NCI-H2196 (cell line): ENCODE measurements around the gene CTSV.
"Not testable (repeated sequence)": the region's sequence is repeated elsewhere in the genome, so short reads cannot be mapped to it uniquely, and the experiment has no call there.

Source experiments
- DNase-seq: peaks from one replicate; lab custom pipeline; 2025; ENCODE audit not compliant: unreplicated experiment; lab: John Stamatoyannopoulos, UW

The CTSV gene

DNA sequence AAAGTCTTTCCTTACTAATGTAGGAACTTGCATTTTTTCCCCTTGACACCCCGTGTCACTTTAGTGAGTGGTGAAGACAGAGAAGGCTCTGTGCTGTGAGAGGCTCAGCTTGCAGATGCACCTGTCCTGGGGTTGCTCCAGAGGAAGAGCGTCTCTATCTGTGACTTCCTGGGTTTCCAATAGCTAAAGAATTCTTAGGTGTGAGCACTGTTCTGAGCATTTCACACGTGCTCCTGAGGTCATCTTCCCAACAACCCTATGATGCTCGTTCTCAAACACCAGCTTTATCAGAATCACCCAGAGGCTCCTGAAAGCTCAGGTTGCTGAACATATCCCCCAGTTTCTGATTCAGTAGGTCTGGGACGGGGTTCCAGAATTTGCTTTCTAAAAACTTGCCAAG is 6.4 kb upstream of the CTSV start:
- DNase-seq = no peak

DNA sequence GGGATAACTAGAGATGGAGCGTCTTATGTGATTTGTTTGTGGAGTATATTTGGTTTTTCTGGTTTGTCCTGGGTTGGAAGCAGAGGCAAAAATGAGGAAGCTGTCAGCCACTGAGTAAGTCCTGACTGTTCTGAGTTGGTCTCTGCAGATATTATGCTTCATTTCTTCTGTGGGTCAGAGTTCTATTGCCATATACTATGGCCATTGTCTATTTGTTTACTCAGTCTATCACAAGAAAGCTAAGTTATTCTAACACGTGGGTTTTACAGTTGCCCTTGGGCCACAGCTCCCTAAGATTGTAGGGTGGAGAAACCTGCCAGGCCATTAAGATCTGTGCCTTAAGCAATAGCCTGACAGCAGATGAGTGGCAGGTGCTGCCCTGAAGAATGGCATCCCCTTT is 3.0 kb upstream of the CTSV start:
- no peak for DNase-seq

DNA sequence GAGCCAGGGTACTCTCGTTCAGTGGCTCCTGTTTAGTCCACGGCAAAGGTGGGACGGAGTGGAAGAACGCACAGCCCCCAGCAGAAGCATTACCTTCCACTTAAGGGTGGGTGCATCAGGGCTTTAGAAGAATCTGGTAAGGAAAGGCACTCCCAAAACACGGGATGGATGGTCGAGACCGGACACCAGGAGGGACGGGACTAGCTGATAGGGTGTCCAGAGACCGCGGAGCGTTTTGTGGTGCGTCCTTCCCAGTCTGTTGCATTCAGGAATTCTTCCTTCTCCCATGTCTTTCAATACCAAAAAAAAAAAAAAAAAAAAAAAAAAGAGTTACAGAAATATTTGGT is 545 bp upstream of the CTSV start:
- no peak for DNase-seq

DNA sequence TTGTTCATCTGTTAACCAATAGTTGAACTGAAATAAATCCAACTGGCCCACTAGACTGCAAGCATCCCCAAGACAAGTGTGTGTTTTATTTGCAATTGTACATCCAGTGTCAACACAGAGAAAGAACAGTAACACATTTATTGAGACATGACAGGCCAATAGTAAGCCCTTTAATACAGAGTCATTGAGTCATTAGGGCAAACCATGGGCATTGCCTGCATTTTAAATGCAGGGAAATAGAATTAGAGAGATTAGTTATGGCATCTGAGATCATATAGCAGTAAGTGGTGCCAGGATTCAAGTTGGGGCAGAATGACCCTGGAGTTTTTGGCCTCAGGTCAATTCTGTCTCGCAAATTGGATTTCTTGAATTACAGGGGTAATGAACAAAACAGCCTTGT is 15.4 kb downstream of the CTSV start:
- DNase-seq = not testable (repeated sequence)

DNA sequence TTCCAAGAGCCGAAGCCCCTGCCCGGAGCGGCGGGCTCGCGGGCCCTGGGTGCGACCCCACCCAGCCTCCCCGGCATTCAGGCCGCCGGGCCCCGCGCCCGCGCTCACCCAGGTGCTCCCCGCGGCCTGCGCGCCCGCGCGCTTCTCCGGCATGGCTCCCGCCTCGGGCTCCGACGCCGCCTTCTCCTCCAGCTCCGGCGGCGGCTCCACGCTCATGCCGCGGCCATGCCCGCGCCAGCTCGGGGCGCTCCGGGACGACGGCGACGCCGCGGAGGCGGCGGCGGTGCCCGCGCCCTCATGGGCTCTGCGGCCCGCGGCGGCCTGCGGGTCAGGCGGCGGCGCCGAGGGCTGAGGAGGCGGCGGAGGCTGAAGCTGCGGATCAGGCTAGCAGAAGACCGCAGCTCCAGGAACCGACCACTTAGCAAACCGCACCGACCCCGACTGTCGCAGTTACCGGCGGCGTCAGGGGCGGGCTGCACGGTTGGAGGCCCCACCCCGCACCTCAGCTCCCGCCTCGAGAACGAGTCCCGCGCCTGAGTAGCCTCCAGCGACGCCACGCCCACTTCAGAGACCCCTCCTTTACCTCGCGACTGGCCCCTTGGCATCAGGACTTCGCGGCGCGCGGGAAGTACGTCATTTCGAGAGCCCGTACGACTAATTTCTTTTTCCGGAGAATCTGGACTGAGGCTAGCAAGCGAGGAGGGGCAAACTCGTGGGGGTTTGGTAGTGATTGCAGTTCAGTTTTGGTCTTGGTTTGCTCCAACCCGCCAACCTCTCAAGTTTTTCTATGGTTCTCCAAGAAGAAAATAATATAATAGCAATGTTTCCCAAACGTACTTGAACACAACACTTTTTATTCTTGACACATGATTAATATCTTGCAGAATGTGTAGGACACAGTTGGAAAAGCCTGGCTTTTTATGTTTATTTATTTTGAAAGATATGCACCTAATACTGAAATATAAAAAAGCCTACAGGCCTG is 25.5 kb downstream of the CTSV start:
- DNase-seq = peak; percentile 72

- not testable (repeated sequence) for DNase-seq
These were observed 26.3 kb downstream of the CTSV start for GRCh38 chr9:97012617-97013016.

DNA sequence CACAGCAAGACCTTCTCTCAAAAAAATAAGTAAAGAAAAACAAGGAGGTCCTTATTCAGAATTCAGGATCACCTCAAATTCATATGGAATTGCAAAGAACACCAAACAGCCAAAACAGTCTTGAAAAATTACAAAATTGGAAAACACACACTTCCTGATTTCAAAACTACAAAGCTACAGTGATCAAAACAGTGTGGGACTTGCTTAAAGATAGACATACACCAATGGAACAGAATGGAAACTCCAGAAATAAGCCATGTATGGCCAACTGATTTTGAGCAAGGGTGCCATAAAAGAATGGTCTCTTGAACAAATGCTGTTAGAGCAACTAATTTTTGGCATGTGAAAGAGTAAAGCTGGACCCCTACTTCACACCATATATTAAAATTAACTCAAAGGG is 36.7 kb downstream of the CTSV start:
- not testable (repeated sequence) for DNase-seq

DNA sequence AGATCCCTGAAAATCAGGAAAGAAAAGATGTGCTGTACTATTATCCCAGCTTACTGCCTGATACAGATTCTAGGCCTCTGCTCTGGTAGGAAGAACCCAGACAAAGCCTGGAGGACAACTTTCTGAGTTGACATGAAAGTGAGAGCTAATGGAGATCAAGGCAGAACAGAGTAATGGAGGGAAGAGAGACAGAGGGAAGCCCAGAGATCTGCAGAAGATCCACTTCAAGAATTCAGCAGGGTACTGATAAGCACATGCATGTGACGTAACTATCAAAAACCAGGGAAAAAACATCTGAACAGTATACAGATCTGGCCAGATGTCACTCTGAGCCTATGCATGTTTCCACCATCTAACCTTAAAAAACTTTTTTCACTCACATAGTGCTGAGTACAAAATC is 37.6 kb downstream of the CTSV start:
- DNase-seq = not testable (repeated sequence)

- DNase-seq = not testable (repeated sequence)
These were observed 38.7 kb downstream of the CTSV start for GRCh38 chr9:97000139-97000787.

GRCh38 chr9:96999733-97000132 is 39.2 kb downstream of the CTSV start:
- DNase-seq = not testable (repeated sequence)

GRCh38 chr9:96997009-96997701 is 41.8 kb downstream of the CTSV start:
- DNase-seq = not testable (repeated sequence)

DNA sequence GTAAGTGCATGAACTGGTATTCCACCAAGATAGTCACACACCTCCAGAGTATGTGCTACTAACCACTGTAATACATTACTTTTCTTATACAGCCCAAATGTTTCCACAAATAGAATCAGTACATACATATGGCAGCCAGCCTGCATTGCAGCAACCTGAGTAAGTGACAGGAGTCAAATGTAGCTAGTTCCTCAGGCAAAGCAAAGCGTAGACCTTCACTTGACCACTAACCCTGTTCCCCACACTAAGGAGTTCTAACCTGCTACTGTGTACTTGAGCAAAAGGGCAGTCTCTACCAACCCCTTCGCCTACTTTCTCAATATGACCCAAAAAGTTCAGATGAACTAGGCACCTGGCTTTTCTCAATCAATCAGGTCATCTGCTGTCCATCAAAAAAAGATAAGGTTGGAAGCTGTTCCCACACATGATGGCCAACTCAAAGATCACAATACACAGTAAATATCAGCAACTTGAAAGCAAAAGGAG is 44.4 kb downstream of the CTSV start:
- not testable (repeated sequence) for DNase-seq

GRCh38 chr9:96992303-96992702 is 46.6 kb downstream of the CTSV start:
- not testable (repeated sequence) for DNase-seq

DNA sequence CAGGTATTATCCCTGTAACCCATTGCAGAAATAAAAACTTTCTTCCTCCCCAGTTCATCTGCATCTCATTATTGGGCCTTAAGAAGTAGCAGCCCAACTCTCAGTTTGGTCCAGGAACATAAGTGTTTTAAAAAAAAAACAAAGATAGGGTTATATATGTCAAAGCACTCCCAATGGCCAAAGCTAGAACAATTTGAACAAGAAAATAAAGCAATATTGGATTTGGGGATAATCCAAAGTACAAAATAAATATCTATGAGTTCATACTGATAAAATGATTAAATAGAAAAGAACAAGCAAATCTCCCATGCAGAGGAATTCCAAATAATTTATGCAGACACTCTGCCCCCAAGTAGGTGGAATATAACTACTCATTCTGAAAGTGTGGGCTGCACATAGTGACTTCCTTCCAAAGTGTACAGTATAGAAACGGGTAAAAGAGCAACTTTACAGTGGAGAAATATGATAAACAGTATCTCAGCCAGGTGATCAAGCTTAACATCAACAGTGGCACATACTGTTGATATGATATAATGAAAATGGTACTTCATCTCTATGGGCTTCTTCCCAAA is 49.1 kb downstream of the CTSV start:
- not testable (repeated sequence) for DNase-seq

GRCh38 chr9:96984887-96985286 is 54.1 kb downstream of the CTSV start:
- not testable (repeated sequence) for DNase-seq

DNA sequence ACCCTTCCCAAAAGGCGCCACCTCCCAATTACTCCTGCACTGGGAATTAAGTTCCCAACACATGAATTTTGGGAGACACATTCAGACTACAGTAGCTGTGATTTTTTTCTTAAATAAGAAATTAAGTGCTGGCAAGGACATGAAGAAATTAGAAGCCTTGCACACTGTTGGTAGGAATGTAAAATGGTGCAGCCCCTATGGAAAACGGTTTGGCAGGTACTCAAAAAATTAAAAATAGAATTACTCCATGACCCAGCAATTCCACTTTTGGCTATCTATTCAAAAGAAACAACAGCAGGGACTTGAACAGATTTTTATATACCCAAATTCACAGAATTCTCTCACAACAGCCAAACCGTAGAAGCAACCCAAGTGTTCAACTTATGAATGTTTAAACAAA is 54.8 kb downstream of the CTSV start:
- not testable (repeated sequence) for DNase-seq

- not testable (repeated sequence) for DNase-seq
These were observed 55.3 kb downstream of the CTSV start for GRCh38 chr9:96983496-96984122.
